ENCODE measurements around the gene RBPJ.

DNA sequence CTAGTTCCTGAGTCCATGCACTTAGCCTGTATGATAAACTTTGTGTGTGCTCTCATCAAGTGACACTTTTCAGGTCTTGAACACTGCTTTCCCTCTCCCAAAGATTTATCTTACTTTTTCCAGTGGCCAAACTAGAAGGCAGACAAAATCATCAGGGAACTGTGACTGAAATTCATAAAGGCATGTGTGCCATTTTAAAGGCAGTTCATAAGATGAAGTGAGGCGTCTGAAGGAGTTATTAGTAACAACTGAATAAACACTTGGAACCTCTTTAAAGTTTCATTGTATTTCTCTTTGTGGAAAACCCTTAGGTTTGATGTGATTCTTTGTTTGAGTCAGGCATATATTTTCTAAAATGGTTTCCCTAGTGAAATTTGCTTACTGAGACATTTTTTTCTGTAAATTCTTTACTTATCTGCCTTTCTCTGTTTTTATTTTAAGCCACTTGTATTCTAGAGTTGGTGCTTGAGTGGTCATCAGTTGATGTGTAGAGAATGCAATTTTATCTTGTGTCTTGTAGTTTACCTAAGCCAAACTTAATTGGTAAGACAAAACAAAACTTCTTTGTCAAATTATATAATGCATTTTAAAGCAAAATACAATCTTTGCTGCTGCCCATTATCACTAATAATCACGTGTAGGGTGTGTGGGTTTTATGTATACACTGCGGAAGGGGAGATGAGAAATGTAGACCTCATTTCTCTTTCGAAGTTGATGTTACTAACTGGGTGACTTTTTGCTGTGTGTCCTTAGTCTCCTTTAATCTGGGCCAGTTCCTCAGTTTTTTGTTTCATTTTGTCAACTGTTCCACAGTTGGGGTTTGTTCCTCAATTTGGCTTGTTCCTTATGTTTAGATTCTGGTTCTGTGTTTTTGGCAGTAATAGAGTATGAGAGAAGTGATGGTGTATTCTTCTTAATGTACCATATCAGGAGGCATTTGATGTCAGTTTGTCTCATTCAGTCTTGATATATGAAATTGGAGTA, 56.8 kb downstream of the RBPJ start:
- TF ChIP-seq, protein P1, sequence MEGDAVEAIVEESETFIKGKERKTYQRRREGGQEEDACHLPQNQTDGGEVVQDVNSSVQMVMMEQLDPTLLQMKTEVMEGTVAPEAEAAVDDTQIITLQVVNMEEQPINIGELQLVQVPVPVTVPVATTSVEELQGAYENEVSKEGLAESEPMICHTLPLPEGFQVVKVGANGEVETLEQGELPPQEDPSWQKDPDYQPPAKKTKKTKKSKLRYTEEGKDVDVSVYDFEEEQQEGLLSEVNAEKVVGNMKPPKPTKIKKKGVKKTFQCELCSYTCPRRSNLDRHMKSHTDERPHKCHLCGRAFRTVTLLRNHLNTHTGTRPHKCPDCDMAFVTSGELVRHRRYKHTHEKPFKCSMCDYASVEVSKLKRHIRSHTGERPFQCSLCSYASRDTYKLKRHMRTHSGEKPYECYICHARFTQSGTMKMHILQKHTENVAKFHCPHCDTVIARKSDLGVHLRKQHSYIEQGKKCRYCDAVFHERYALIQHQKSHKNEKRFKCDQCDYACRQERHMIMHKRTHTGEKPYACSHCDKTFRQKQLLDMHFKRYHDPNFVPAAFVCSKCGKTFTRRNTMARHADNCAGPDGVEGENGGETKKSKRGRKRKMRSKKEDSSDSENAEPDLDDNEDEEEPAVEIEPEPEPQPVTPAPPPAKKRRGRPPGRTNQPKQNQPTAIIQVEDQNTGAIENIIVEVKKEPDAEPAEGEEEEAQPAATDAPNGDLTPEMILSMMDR (conservative IDR thresholded peaks at IDR 0.05): no peak
- no peak for TF ChIP-seq EZH2 (IDR thresholded peaks at IDR 0.05; ENCODE audit: low read depth)
